PC-9 (cell line): Measurements from ENCODE around the gene AKR1B1. TPM values are rescaled to one million over a fixed set of nuclear protein-coding genes. Genes with fewer than 3 reads are reported as not detected.

ENCODE experiments used
- BruUV-seq: library from RNA; stranded (reverse); fragments of 400-500 nt; replicated peaks from 2 replicates; lab custom pipeline; 2021; lab: Mats Ljungman, UMichigan
- CTCF ChIA-PET: fragments of 300-600 bp; sonication (Branson Sonifier 250); formaldehyde crosslinking; loops from one replicate; lab custom pipeline; 2022; ENCODE audit warnings: antibody characterized with exemption; lab: Charles Lee
- POLR2A ChIA-PET: fragments of 300-600 bp; sonication (Branson Sonifier 250); formaldehyde crosslinking; loops from one replicate; lab custom pipeline; 2022; ENCODE audit warnings: antibody characterized with exemption; ENCODE audit not compliant: unreplicated experiment; lab: Charles Lee
- DNase-seq, 2 experiments: peaks; one replicate each; pipeline versions ENCODE4 v3.0.0 to v3.0.0-alpha.2; 2015 to 2022; ENCODE audit warnings: mixed read lengths in 1 of 2
- H2AFZ ChIP-seq: fragments of 200-600 bp; sonication (generic); 2 replicates; pipeline ENCODE4 v1.8.1; 2017; ENCODE audit warnings: antibody characterized with exemption
- H3F3A ChIP-seq: fragments of 200-600 bp; sonication (generic); 2 replicates; pipeline ENCODE4 v1.8.1; 2017; ENCODE audit warnings: antibody characterized with exemption, mild to moderate bottlenecking, low read depth; ENCODE audit not compliant: insufficient read depth
- H3K27ac ChIP-seq: fragments of 200-600 bp; sonication (generic); 2 replicates; pipeline ENCODE4 v1.6.1; 2016; ENCODE audit warnings: mixed run types
- H3K27me3 ChIP-seq: fragments of 200-600 bp; sonication (generic); 2 replicates; pipeline ENCODE4 v1.6.1; 2016; ENCODE audit warnings: low read depth, mixed run types; ENCODE audit not compliant: insufficient read depth
- H3K36me3 ChIP-seq: fragments of 200-600 bp; sonication (generic); 2 replicates; pipeline ENCODE4 v1.6.1; 2016; ENCODE audit warnings: low read depth, mixed run types
- H3K4me1 ChIP-seq: fragments of 200-600 bp; sonication (generic); replicated peaks from 2 replicates; pipeline ENCODE4 v1.6.1; 2016; ENCODE audit warnings: mixed run types; ENCODE audit not compliant: insufficient read depth
- H3K4me2 ChIP-seq: fragments of 200-600 bp; sonication (generic); 2 replicates; pipeline ENCODE4 v1.6.1; 2017; ENCODE audit warnings: mixed run types
- H3K4me3 ChIP-seq: fragments of 200-600 bp; sonication (generic); 2 replicates; pipeline ENCODE4 v1.6.1; 2016; ENCODE audit warnings: mixed run types
- H3K79me2 ChIP-seq: fragments of 200-600 bp; sonication (generic); 2 replicates; pipeline ENCODE4 v1.6.1; 2017; ENCODE audit warnings: low read depth, mixed run types
- H3K9me2 ChIP-seq: fragments of 200-600 bp; sonication (generic); 2 replicates; pipeline ENCODE4 v1.8.1; 2017; ENCODE audit warnings: mild to moderate bottlenecking; ENCODE audit not compliant: insufficient read depth
- H3K9me3 ChIP-seq: fragments of 200-600 bp; sonication (generic); 2 replicates; pipeline ENCODE4 v1.8.1; 2016; ENCODE audit warnings: low read depth; ENCODE audit not compliant: insufficient read depth
- H4K20me1 ChIP-seq: fragments of 200-600 bp; sonication (generic); 2 replicates; pipeline ENCODE4 v1.8.1; 2017; ENCODE audit not compliant: insufficient read depth
- CTCF ChIP-seq: fragments of 200-600 bp; sonication (generic); conservative IDR thresholded peaks from 2 replicates; pipeline ENCODE4 v1.6.1; 2017; ENCODE audit warnings: mixed run types, antibody characterized with exemption, mild to moderate bottlenecking, moderate library complexity
- EZH2 ChIP-seq: fragments of 200-600 bp; sonication (generic); IDR thresholded peaks from 2 replicates; pipeline ENCODE4 v1.8.0; 2017; ENCODE audit warnings: antibody characterized with exemption, low read depth
- intact Hi-C: fragments of 100-400 bp; cut with micrococcal nuclease; formaldehyde crosslinking; loops from one replicate; pipeline ENCODE4 v1.10.0; 2022; ENCODE audit not compliant: unreplicated experiment
- total RNA-seq: library from RNA; stranded (reverse); gene quantifications from 2 replicates; pipeline ENCODE4 v1.2.3, GENCODE V29; 2021

The AKR1B1 gene
- total RNA-seq, 1 experiment from 2014 or later = 1,009 TPM

- no peak for TF ChIP-seq EZH2
- TF ChIP-seq CTCF = no peak
- no peak for DNase-seq
- Histone ChIP-seq H2AFZ (no peak overlapping the region), H3K4me3 (no peak overlapping the region), H3K27me3 (no peaks in the 10 kb centered on the region), H3K27ac (no peak overlapping the region), H4K20me1 (no peaks in the 10 kb centered on the region), H3K9me3 (no peaks in the 10 kb centered on the region), H3K4me1 (peaks cover 22% of the 10 kb centered on the region), H3K79me2 (peaks cover 4% of the 10 kb centered on the region; the same call in 1 of the 2 replicates), H3K36me3 (no peaks in the 10 kb centered on the region), H3K9me2 (no peaks in the 10 kb centered on the region), H3K4me2 (no peak overlapping the region), H3F3A (peaks cover 12% of the 10 kb centered on the region; the same call in 1 of the 2 replicates)
- POLR2A ChIA-PET = no interaction called here
- CTCF ChIA-PET = interaction anchor here (0.6 kb wide), 2 partner anchors 512 to 638 kb away, joined by 3 to 5 read pairs; no protein-coding TSS in a partner anchor
- intact Hi-C loops = no loop called here
- BruUV-seq = no TSS peak
Observed at GRCh38 chr7:134428942-134429341, 30.0 kb downstream of the AKR1B1 start.

- Histone ChIP-seq H3K4me2 (no peak overlapping the region), H4K20me1 (no peaks in the 10 kb centered on the region), H3K27me3 (no peaks in the 10 kb centered on the region), H3K9me3 (no peaks in the 10 kb centered on the region), H3K79me2 (peaks cover 4% of the 10 kb centered on the region; the same call in 1 of the 2 replicates), H3K36me3 (no peaks in the 10 kb centered on the region), H3K4me1 (peaks cover 14% of the 10 kb centered on the region), H2AFZ (no peak overlapping the region), H3K27ac (no peak overlapping the region), H3K4me3 (no peak overlapping the region), H3F3A (0 out of 2 replicates have a peak, but pooled peaks cover 8% of the 10 kb centered on the region), H3K9me2 (no peaks in the 10 kb centered on the region)
- TF ChIP-seq CTCF = no peak
- no peak for TF ChIP-seq EZH2
- intact Hi-C loops = no loop called here
- DNase-seq = no peak
- BruUV-seq = no TSS peak
- ChIA-PET POLR2A (no interaction called here), CTCF (no interaction called here)
Observed at GRCh38 chr7:134427896-134428295, 31.0 kb downstream of the AKR1B1 start.

- POLR2A ChIA-PET = interaction anchor here (0.7 kb wide), 1 partner anchor 109 kb away, joined by 7 read pairs; no protein-coding TSS in a partner anchor
- DNase-seq = no peak
- Histone ChIP-seq H3F3A (no peaks in the 10 kb centered on the region), H3K27me3 (no peaks in the 10 kb centered on the region), H3K27ac (no peak overlapping the region), H3K4me3 (no peak overlapping the region), H3K36me3 (no peaks in the 10 kb centered on the region), H3K9me2 (no peaks in the 10 kb centered on the region), H2AFZ (no peak overlapping the region), H3K4me2 (no peak overlapping the region), H4K20me1 (no peaks in the 10 kb centered on the region), H3K4me1 (peaks cover 15% of the 10 kb centered on the region), H3K79me2 (peaks cover 3% of the 10 kb centered on the region; the same call in 1 of the 2 replicates), H3K9me3 (no peaks in the 10 kb centered on the region)
- TF ChIP-seq CTCF = no peak
- TF ChIP-seq EZH2 = no peak
- intact Hi-C loops = no loop called here
- BruUV-seq = no TSS peak
- CTCF ChIA-PET = no interaction called here
Observed at GRCh38 chr7:134425777-134426176, 33.1 kb downstream of the AKR1B1 start.
